Measurements from ENCODE around the gene YIPF4.
"Not testable (repeated sequence)": the region's sequence is repeated elsewhere in the genome, so short reads cannot be mapped to it uniquely, and the experiment has no call there.

Gene YIPF4

GRCh38 chr2:32289165-32289999 is 11.7 kb downstream of the YIPF4 start:
- DNase-seq, result no peak

DNA sequence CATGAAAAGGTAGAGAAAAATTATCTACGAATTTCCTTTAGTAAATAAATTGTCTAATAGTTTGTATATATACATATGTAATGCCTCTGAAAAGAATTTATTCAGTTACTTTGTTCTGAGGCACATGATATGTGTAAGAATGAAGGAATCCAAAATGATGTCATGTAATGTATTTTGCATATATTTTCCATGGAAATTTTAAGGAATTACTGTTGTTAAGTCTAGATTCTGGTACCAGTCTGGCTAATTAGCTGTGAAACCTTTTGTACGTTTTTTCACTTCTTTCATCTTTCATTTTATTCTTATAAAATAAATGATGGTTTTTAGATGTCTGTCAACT is 12.3 kb downstream of the YIPF4 start:
- no peak for DNase-seq

GRCh38 chr2:32291746-32292145 is 14.0 kb downstream of the YIPF4 start:
- no peak for DNase-seq

DNA sequence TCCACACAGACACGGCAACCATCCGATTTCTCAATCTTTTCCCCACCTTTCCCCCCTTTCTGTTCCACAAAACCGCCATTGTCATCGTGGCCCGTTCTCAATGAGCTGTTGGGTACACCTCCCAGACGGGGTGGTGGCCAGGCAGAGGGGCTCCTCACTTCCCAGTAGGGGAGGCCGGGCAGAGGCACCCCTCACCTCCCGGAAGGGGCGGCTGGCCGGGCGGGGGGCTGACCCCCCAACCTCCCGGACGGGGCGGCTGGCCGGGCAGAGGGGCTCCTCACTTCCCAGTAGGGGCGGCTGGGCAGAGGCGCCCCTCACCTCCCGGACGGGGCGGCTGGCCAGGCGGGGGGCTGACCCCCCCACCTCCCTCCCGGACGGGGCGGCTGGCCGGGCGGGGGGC is 15.8 kb downstream of the YIPF4 start:
- DNase-seq, result not testable (repeated sequence)

- DNase-seq, result not testable (repeated sequence)
These were observed 16.4 kb downstream of the YIPF4 start for GRCh38 chr2:32293966-32294562.

- DNase-seq, result no peak
These were observed 32.9 kb downstream of the YIPF4 start for GRCh38 chr2:32310577-32310976.

- no peak for DNase-seq
These were observed 37.2 kb downstream of the YIPF4 start for GRCh38 chr2:32314886-32315285.

DNA sequence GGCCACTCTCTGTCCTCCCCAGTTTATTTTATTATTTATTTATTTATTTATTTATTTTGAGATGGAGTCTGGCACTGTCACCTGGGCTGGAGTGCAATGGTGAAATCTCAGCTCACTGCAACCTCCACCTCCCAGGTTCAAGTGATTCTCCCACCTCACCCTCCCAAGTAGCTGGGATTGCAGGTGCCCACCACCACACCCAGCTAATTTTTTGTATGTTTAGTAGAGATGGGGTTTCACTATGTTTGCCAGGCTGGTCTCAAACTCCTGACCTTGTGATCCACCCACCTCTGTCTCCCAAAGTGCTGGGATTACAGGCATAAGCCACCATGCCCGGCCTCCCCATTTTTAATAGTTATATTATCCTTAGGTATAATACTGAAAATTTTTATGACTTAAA is 51.0 kb downstream of the YIPF4 start:
- DNase-seq, result not testable (repeated sequence)

DNA sequence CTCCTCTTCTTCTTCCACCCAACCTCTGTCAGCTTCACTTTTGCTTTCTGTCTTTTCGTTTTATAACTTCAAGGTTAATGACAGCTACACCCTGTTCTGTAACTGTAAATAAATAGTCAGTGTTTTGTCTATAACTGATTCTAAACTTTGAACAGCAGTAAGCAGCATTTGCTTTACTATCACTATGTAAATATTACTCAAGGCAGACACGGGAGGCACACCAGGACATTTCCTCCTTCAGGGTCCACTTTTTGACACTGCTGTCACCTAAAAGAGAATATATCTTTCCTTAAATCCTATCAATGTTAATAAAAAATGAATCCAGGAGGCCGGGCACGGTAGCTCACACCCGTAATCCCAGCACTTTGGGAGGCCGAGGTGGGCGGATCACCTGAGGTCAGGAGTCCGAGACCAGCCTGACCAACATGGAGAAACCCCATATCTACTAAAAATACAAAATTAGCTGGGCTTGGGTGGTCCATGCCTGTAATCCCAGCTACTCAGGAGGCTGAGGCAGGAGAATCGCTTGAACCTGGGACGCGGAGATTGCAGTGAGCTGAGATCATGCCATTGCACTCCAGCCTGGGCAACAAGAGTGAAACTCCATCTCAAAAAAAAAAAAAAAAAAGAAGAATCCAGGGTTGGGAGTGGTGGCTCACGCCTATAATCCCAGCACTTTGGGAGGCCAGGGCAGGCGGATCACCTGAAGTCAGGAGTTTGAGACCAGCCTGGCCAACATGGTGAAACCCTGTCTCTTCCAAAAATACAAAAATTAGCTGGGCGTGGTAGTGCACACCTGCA is 51.7 kb downstream of the YIPF4 start:
- not testable (repeated sequence) for DNase-seq

DNA sequence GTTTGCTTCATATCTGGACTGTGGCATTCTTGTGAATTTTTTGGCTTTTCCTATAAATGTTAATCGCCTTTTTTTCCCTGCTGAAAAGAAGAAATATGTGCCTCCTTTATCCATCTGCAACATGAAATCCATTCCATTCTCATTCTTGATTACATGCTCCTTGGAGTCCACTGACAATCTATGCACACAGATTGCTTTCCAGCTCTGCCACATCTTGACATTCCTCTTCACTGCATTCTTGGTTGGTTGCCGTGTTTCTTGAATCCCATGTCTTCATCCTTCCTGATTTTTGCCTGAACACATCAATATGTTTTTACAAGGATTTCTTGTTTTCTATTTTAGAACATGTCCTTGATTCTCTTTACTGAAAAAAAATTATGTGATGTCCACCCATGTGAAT is 52.4 kb downstream of the YIPF4 start:
- DNase-seq, result no peak

GRCh38 chr2:32342801-32343200 is 65.1 kb downstream of the YIPF4 start:
- no peak for DNase-seq

GRCh38 chr2:32350797-32351196 is 73.1 kb downstream of the YIPF4 start:
- DNase-seq, result not testable (repeated sequence)

GRCh38 chr2:32355976-32356680 is 78.4 kb downstream of the YIPF4 start:
- DNase-seq, result peak; percentile 1

GRCh38 chr2:32356681-32357317 is 79.1 kb downstream of the YIPF4 start, which contains the start of gene BIRC6:
Gene BIRC6 (plus strand): TSS chr2:32357023. CDS start chr2:32357162, 139 bp downstream.
- peak; percentile 84 for DNase-seq

GRCh38 chr2:32357318-32358110 is 79.8 kb downstream of the YIPF4 start:
- no peak for DNase-seq

GRCh38 chr2:32358111-32358482 is 80.4 kb downstream of the YIPF4 start:
- DNase-seq, result peak; percentile 3

- no peak for DNase-seq
These were observed 82.7 kb downstream of the YIPF4 start for GRCh38 chr2:32360416-32360815.

DNA sequence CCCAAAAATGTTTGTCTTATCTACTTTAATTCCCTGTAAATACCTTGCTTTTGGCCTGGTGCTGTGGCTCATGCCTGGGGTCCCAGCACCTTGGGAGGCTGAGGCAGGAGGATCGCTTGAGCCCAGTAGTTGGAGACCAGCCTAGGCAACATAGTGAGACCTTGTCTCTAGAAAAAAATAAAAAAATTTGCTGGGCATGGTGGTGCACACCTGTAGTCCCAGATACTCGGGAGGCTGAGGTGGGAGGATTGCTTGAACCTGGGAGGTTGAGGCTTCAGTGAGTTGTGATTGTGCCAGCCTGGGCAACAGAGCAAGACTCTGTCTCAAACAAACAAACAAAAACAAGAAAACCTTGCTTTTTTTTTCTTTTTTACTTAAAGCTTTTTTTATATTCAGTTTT is 85.3 kb downstream of the YIPF4 start:
- DNase-seq, result not testable (repeated sequence)

DNA sequence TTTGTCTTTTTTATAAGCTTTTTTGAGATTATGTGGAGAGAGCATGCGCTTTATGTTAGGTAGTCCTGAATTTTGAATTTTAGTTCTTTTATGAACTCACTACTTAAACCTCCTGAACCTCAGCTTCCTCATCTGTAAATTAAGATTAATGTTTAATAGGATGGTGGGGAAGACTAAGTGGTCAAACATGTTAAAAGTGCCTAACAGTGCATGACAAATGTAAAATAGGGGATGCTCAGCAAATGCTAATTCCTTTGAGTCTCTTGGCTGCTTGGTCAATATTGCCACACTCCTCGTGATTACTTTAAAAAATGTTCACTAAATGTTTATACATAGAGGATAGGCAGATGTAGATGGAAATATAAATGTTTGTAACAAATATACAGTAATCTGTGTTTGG is 85.9 kb downstream of the YIPF4 start:
- DNase-seq, result no peak

DNA sequence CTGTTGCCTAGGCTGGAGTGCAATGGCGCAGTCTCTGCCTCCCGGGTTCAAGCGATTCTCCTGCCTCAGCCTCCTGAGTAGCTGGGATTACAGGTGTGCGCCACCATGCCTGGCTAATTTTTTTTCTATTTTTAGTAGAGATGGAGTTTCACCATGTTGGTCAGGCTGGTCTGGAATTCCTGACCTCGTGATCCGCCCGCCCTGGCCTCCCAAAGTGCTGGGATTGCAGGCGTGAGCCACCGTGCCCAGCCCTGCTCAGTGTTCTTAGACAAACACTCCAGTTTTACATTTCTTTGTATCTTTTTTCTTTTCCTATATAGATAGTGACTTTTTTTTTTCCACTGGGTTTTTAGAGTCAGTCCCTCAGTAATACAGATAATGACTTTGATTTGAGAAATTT is 86.6 kb downstream of the YIPF4 start:
- DNase-seq, result not testable (repeated sequence)

- DNase-seq, result not testable (repeated sequence)
These were observed 88.0 kb downstream of the YIPF4 start for GRCh38 chr2:32365679-32366078.

All from central memory CD4-positive, alpha-beta T cell (primary cell).